ENCODE data around the gene NEDD9.

Gene NEDD9

DNA sequence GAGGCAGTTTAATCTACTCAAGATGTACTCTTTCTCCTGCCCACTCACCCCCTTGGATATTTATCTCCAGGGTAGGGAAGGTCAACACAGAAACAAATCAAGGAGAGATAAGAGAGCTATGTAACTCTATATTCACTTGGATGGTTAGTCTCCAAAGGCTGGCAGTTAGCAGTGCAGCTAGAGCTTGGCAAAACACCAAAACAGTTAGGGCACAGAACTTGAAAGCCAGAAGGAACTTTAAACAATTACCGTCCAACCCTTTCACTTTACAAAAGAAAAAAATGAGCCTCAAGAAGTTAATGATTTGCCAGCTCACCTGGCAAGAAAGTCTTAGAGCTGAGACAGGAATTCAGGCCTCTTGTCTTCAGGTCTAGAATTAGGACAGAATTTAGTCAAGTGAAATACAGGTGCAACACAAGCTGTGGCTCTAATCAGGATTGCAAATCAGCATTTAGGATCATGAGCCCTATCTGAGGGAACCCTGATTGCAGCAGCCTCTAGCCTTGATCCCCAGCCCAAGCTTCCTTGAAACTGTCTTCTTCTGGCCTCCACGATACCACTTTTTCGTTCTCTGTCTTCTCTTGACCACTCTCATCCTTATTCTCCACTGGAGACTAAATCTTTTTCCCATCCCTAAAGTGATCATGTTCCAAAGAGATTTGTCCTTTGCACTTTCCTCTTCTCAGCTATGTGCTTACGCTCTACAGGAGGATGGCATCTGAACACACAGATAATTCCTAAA lies 14.9 kb downstream of the NEDD9 start:
- DNase-seq: no peak

DNA sequence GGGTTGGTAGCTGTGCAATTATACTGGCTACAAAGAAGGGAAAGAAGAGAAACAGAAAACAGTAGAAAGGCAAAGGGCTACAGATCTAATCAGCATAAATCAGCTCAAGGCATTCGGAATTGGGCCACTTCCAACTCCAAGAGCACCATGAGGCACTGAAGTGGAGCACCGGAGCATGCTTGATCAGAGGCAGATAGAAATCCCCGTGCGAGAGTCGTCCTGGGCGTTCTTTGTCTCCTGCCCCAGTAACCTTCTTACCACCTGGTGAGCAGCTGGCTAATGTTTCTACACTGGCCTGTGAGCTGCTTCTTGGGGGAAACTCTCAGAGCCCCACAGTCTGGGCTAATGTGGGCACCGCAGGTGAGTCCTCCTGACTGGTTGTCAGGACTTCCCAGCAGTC lies 16.7 kb downstream of the NEDD9 start:
- no peak for DNase-seq

DNA sequence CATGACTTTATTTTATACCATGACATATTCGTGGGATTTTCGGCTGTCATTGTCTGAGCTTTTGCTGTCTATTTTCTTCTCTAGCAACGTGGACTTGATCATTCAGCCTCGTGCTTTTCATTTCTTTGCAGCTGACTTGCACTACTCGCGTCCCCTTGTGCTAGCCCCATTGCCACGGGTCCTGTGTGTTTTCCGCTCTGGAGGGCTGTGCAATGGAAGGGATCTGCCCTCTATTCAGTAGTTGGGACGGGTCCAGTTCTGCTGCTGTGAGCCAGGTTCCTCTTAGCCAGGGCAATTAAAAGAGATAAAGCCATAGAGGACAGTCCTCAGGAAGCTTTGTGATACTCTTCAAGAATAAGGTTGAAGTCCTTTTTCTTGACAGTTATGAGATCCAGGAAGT lies 17.6 kb downstream of the NEDD9 start:
- DNase-seq: no peak

DNA sequence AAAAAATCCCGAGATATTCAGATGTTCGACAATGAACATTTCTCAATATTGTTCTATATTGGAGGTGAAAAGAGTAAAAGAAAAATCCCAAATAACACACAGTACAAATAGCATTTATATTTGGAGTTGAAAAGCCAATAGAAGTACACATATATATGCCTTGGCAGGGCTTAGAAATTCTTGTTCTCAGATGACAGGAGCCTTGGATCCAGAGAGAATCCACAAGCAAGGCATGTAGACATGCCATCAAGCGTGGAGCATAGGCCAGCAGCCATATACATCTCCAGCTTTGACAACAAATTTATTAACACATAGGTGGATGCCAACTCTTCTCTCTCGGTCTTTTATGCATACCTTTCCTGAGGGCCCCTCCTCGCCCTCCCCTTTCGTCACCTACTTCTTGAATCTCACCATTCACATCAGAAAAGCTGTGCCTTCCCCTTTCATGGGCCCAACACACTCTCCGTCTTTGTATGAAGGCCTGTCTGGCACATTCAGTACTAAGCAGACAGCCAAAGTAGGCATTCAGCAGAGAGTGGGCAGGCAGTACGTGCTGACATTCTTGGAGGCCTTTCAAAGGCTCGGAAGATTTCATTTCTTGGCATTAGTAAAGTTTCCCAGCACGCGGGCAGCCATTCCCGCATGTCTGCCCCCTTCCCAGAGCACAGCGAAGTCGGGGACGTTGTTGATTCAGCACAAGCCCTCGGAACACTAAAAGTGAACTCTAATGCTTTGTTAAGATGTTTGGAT lies 18.2 kb downstream of the NEDD9 start:
- DNase-seq: no peak

DNA sequence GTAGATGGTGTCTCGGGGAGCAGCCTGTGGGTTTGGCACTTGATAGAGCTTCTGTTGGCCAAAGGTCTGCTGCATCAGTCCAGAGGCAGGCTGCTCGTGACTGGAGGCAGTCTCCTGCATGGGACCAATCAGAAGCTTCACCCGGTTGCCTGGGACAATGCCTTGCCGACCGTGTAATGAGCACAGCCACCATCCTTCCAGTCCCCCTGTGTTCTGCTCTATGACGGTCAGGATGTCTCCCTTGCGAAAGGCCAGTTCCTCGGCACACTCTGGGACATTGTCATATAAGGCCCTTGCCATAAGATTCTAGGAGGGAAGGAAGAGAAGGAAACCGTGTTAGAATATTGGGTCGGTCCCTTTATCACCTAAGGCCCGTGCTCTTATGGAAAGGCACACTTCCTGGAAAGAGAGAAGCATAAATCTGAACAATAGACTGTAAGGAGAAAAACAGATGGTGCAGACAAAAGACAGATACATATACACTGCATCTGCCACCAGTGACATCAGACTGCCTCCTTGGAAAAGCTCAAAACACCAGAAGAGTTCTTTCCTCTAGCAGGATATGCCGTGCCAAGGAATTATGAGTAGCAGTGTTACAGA lies 18.9 kb downstream of the NEDD9 start:
- no peak for DNase-seq

DNA sequence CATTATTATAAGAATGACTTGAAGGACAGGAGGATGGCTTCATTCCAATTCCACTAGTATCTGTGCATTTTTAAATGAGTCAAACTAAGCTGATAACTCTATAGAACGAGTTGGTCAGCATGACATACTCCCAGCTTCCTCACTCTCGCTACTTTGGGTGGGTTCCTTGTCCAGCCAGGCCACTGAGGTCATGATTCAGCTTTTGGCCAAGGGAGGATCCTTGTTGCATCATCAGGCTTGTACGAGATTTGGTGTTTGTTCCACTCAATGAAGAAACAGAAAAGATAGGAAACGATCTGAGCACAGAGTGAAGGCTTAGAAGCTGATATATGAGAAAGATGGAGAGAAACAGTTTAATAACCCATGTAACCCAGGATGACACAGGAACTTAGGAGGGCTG lies 19.8 kb downstream of the NEDD9 start:
- DNase-seq: no peak

DNA sequence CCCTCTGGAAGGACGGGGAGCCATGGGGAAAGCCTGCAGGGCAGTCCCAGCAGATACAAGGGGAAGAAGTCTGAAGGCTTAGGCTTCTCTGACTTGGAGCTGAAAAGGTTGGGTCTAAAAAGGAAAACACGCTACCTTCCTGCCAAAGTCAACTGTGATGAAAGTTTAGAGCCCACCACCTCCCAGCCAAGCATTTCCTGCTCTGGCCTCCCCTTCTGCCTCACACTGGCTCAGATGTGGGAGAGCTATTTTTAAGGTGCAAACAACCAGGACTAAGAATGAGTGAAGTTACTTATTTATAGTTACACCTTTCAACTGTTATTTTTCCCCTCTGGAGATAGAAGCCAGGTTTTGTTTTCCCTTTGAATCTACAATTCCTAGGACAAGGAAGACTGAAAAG lies 21.2 kb downstream of the NEDD9 start:
- no peak for DNase-seq

DNA sequence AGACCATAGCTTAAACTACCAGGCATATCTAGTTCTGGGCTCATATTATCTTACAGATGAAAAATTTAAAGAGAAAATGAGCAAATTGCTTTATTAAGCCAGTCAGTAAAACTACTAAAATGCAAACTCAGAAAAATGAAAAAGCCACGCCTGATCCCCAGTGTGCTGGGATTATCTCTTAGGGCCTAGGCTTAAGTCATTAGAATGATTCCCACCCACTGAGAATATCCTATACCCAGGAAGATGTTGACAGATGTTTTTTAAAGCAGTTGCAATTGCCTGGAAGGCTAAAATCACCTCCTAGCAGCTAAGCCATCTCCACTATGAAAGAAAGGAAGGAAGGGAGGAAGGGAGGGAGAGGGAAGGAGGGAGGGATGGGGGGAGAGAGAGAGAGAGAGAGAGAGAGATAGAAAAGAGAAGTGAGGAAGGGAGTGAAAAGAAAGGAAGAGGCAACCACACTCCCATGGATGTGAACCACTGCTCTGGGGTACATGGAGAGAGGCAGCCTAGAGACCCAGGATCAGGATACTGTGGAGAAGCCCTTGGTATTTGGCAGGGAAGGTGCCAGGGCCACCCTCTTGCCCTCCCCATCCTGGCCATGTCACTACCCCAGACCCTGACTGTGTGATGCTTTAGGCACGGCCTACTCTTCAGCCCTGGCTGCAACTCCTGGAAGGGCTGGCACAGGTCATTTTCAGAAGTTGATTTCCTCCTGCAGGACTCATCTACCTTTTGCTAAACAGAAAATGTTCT lies 21.9 kb downstream of the NEDD9 start:
- DNase-seq: peak; percentile 80

DNA sequence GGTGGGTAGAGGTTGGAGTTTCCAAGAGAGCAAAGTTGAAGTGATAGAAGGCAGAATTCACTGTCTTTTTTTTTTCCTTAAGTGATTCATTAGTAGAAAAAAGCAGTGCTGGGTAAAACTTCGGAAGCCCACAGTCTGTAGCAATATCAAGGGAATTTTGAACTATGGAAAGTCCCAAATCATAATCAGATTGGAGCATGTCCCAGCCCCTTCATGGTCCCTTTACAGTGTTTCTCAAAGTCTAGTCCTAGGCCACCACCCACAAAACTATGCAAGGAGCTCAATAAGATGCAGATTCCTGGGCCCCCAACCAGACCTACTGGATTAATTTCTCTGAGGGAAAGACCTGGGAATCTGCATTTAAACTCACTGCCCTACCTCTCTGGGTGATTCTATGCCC lies 22.6 kb downstream of the NEDD9 start:
- DNase-seq: peak; percentile 43

DNA sequence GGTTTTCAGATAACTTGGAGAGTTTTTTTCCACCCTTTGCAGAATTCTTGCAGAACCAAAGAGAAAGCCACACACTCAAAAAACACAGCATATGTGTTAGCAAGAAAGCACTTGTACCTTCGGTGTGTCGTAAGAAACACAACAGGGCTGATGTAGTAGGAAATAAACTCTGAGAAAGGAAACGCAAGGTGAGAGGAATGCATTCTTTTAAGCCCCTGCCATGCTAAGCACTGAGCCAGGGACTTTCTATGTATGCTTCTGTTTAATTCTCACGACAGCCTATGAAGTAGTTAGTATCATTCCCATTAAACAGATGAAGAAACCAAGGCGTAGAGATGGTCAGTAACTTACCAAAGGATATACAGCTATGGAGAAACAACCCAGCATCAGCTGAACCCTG lies 23.1 kb downstream of the NEDD9 start:
- DNase-seq: no peak

DNA sequence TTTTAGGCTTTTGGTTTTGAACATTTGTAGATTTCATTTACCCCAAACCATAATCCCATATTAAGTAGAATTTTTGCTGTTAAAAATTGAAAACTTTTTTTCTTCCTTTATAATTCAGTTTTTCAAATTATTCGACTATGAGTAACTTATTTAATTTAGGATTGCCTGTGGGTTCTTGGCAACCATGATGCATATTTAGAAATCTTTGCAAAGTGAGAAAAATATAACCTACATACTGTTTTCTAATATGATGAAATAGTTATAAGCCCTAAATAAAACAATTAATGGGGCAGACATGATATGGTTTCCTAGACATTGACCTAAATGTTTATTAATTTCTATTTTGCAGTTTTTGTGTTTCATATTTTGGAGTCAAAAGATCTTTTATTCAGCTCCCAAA lies 23.6 kb downstream of the NEDD9 start:
- no peak for DNase-seq

DNA sequence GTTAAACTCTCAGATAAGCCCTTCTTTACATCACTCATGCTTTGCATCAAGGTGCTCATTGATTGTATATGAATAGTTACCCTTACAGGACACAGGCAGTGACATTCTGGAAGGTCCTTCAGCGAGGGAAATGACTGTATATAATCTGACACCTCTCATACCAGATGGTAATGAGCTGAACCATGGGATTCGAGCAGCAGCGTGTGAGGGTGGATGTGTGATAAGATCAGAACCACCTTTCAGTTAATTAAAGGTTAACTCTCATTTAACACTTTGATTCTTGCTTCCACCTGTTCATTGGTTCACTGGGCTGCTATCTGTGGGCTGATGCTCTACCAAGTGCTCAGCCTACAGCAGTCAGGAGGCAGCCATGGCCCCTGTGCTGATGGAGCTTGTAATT lies 24.2 kb downstream of the NEDD9 start:
- DNase-seq: peak; percentile 14

DNA sequence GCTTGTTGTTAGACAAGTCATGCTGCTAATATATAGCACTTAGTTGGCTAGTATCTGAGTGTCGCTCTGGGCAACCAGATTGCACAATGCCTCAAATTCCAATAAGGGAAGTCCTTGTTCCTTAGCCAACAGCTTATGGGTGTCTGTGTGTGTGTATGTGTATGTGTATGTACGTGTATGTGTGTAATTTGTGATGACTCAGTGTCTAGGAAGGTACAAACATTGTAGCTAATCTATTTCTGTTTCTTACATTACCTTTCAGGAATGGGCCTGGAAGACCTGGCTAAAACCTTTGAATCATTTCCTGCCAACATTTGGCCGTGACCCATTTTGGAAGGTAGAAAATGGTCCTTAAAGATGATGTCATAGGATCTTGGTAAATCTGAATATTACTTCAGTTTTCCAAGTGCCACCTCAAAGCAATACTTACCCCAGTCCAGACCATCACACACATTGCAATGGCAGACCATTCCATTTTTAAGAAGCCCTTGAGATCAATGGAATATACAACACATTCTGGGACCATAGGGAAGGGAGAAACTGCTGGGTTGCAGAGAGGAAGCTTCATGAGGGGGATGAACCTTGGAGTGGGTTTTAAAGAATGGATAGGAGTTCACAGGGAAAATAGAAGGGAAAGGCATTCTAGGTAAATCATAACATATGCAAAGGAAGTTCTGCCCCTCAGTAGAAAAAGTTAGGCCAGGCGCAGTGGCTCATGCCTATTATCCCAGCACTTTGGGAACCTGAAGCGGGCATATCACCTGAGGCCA lies 25.1 kb downstream of the NEDD9 start:
- DNase-seq: no peak

DNA sequence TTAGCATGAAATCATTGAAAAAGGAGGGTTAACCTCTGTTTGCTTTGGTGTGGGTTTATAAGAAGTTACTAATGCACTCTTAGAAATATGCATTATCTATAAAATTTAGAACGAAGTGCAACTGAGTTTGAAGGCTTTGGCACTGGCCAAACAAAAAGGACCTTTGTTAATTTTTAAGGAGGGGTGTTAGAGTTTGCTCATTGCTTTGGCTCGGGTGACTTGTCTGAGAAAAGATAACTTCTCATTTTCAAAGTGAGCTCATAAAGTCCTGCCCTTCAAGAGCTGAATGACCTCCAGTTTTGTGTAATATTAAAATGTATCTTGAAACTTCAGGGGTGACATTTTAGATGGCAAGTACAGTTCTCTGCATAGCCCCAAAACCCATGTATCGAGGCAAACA lies 25.9 kb downstream of the NEDD9 start:
- DNase-seq: no peak

DNA sequence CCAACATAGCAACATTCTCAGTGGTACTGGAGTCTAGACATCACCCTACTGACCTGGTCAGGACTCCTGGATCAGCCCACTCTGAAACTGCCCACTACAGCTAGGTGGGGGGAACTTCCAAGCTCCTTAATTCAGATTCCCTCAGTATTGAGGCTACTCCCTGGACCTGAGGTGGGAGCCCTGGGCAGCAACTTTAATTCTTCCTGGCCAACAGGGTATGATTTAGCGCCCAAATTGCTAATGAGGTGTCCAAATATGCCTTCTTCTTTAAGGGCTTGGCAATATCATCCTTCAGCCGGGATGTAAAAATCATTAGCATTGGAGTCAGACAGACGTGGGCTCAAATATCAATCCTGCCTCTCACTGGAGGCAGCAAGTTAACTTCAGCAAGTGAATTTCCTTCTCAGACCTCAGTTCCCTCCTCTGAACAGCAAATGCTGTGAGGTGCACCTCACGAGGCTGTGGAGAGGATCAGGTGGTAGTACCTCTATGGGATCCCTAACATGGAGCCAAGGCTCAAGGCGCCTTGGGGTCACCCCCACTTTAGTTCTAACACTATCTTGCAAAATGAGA lies 27.6 kb downstream of the NEDD9 start:
- DNase-seq: no peak

DNA sequence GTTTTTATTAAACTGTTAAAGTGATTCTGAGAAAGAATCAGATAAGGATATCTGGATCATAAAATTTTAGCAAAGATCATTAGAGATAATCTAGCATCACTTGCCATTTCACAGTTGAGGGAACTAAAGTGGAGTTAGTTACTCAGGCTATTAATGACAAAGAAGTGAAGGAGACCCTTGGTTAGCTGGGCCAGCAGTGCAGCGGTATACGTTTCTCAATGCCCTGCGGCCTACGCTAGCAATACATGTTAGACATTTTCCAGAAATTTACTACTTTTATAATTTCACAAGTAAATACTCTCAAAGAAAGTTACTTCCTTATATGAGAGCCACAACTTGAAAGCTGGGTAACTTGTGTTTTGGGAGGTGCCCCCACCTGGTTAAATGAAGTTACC lies 28.5 kb downstream of the NEDD9 start:
- DNase-seq: no peak

DNA sequence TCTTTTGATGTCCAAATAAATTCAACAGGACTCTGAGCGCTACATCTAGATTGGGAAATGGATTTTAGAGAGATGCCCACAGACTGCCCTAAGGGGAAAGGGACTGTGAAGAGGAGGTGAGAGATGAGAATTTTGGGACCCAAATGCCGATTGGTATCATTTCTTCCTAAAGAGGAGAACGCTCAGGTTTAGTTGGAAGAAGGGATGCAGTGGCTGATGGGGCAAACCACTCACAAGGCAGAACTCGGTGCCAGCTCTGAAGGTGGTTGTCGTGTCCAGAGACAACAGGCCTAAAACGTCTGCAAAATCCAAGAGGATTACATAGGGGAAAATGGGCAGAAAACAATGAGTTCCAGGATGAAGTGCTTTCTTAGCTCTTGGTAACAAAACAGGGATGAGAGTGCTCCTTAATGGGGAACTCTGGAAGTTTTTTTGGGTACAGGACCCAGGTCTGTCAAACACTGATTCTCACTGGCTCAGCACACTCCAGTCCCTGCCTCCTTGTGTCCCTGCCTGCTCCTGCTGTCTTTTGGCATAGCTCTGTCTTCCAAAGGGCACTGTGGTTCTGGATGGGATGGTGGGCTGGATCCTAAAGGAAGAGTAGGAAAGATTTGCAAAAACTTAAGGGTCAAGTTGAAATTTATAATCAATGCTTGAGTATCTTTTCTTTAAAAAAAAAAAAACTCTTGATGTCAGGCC lies 29.0 kb downstream of the NEDD9 start:
- DNase-seq: no peak

DNA sequence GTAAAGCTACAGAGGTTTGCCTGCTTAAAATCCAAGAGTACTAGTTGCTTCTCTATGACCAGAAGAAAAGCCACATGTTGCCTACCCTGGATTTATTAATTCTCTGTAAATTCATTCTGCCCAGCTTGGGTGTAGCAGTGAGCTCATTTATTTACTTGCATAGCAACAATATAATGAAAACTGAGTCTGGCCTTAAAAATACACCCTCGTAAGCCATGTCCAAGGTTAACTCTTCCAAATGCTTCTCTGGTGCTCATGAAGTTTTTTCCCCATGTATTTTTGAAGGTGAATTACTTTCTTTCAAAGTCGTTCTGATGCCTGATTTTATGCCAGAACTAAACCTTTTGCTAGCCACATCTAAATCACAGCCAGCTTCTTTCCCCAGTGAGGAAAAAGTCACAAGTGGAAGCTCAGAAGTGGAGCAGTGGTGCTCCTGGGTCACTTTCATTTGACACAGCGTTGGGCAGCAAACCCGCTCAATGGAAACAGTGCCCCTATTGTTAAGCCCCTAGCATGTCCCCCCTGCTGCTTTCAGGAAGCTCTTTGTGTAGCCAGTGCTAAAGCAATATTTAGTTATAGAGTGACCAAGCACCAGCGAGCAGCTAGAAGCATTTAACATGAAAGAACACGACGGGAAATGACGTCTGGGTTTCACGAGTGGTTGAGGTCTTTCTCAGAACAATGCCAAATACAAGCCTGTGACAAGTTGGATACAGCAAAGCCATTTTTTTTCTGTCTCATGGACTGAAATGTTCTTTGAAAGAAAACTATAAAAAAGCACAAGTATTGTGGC lies 29.8 kb downstream of the NEDD9 start:
- no peak for DNase-seq

DNA sequence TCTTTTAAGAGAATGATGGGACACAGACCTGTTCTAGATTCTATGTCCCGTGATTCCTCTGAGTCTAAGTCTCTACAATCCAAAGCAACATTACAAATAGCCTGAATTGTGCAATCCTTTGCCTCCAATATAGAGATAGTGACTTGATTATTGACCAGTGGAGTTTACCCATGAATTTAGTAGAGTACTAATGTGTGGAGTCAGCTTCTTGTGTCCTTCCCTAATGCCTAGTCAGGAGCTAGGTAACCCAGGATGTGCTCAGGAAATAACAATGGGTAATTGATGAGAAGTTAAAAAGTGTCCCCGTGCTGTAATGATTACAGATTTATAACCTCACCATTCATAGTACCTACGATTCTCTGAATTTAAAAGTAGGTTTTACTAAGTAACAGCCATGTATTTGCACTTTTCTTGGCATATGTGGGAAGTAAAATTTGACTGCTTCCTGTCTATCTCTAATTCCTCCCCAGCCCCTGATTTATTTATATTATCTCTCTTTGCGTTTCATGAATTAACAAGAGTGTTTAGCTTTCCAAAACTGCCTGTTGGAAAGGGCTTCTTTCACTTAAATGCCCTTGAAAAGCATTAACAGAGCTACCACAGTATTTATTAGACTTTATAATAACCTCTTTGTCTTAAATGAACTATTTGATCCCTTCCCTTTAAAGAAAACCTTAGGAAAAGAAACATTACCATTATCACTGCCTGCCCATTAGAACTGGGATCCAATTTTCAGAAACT lies 30.5 kb downstream of the NEDD9 start:
- no peak for DNase-seq

DNA sequence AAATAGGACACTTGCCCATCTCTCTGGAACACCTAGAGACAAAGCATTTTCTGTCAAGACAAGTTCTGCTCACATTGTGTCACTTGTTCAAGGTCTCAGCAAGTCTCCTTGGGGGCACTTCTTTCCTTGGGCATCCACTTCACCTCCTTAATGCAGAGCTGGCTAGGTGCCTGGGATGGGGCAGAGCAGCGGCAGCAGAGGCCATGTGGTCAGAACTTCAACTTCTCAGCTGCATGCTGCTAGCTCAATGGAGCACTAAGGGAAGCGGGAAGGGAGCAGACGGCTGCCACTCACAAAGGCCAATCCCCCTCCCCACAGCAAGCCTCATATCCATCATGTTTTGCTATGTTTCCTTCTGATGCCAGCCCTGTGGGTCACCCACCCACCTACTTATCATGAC lies 31.5 kb downstream of the NEDD9 start:
- no peak for DNase-seq

Measured in NCI-H82 (cell line).